H9 (cell line): ENCODE data around the gene SMIM3. TPM values are rescaled to one million over a fixed set of nuclear protein-coding genes. Genes with fewer than 3 reads are reported as not detected.

Source experiments
- DNase-seq: peaks from one replicate; pipeline ENCODE4 v3.0.0-alpha.2; 2017
- H2AFZ ChIP-seq: one replicate; pipeline ENCODE4 v1.6.1; 2013; ENCODE audit warnings: mild to moderate bottlenecking, low read length, control low read depth, moderate library complexity
- H2AK5ac ChIP-seq: 2 replicates; pipeline ENCODE4 v1.6.1; 2013; ENCODE audit warnings: low read length, control low read depth, mixed read lengths; ENCODE audit not compliant: insufficient read length
- H2BK120ac ChIP-seq: one replicate; pipeline ENCODE4 v1.6.1; 2013; ENCODE audit warnings: low read depth, mild to moderate bottlenecking, low read length, control low read depth, inconsistent platforms; ENCODE audit not compliant: poor library complexity, severe bottlenecking
- H2BK12ac ChIP-seq: 2 replicates; pipeline ENCODE4 v1.6.1; 2013; ENCODE audit warnings: low read length, control low read depth, mixed read lengths, low read depth; ENCODE audit not compliant: insufficient read length
- H2BK15ac ChIP-seq: 2 replicates; pipeline ENCODE4 v1.6.1; 2013; ENCODE audit warnings: low read depth, low read length, control low read depth
- H2BK20ac ChIP-seq: one replicate; pipeline ENCODE4 v1.6.1; 2013; ENCODE audit warnings: low read depth, mild to moderate bottlenecking, low read length, control low read depth, inconsistent platforms; ENCODE audit not compliant: poor library complexity, severe bottlenecking
- H2BK5ac ChIP-seq: 2 replicates; pipeline ENCODE4 v1.6.1; 2013; ENCODE audit warnings: low read length, control low read depth, mixed read lengths; ENCODE audit not compliant: insufficient read length
- H3K14ac ChIP-seq: 2 replicates; pipeline ENCODE4 v1.6.1; 2013; ENCODE audit warnings: low read length, control low read depth; ENCODE audit not compliant: insufficient read depth
- H3K18ac ChIP-seq: 2 replicates; pipeline ENCODE4 v1.6.1; 2013; ENCODE audit warnings: low read depth, mild to moderate bottlenecking, mixed read lengths, low read length, control low read depth; ENCODE audit not compliant: insufficient read length
- H3K23ac ChIP-seq: 2 replicates; pipeline ENCODE4 v1.6.1; 2013; ENCODE audit warnings: low read length, control low read depth, mixed read lengths, low read depth; ENCODE audit not compliant: insufficient read length
- H3K23me2 ChIP-seq: 2 replicates; pipeline ENCODE4 v1.6.1; 2013; ENCODE audit warnings: low read depth, mild to moderate bottlenecking, mixed read lengths, low read length, control low read depth; ENCODE audit not compliant: insufficient read length, poor library complexity, severe bottlenecking
- H3K27ac ChIP-seq: 2 replicates; pipeline ENCODE4 v1.5.1; 2013; ENCODE audit warnings: low read length, control low read depth, mixed read lengths, low read depth; ENCODE audit not compliant: insufficient read length
- H3K27me3 ChIP-seq: 2 replicates; pipeline ENCODE4 v1.6.1; 2013; ENCODE audit warnings: low read length, control low read depth, inconsistent platforms; ENCODE audit not compliant: insufficient read depth
- H3K4ac ChIP-seq: 2 replicates; pipeline ENCODE4 v1.6.1; 2013; ENCODE audit warnings: low read depth, mild to moderate bottlenecking, control low read depth, inconsistent platforms, low read length, moderate library complexity
- H3K4me1 ChIP-seq: 2 replicates; pipeline ENCODE4 v1.6.1; 2013; ENCODE audit warnings: low read length, control low read depth, inconsistent platforms; ENCODE audit not compliant: insufficient read depth
- H3K4me2 ChIP-seq: 2 replicates; pipeline ENCODE4 v1.6.1; 2013; ENCODE audit warnings: low read length, control low read depth, mixed read lengths; ENCODE audit not compliant: insufficient read length, insufficient read depth
- H3K56ac ChIP-seq: 2 replicates; pipeline ENCODE4 v1.6.1; 2013; ENCODE audit warnings: low read depth, mild to moderate bottlenecking, mixed read lengths, low read length, control low read depth; ENCODE audit not compliant: insufficient read length
- H3K79me1 ChIP-seq: 2 replicates; pipeline ENCODE4 v1.6.1; 2013; ENCODE audit warnings: low read depth, mild to moderate bottlenecking, moderate library complexity, low read length, control low read depth, inconsistent platforms; ENCODE audit not compliant: insufficient read depth, poor library complexity, severe bottlenecking
- H3K79me2 ChIP-seq: 2 replicates; pipeline ENCODE4 v1.6.1; 2013; ENCODE audit warnings: low read length, control low read depth, inconsistent platforms; ENCODE audit not compliant: insufficient read depth
- H3K9ac ChIP-seq: 2 replicates; pipeline ENCODE4 v1.6.1; 2013; ENCODE audit warnings: low read length, control low read depth, mixed read lengths; ENCODE audit not compliant: insufficient read length; ENCODE audit errors: extremely low read depth
- H3K9me3 ChIP-seq: one replicate; pipeline ENCODE4 v1.6.1; 2013; ENCODE audit warnings: low read depth, low read length, inconsistent platforms; ENCODE audit not compliant: control insufficient read depth
- H3T11ph ChIP-seq: one replicate; pipeline ENCODE4 v1.6.1; 2013; ENCODE audit warnings: mild to moderate bottlenecking, low read length, control low read depth, inconsistent platforms
- H4K20me1 ChIP-seq: one replicate; pipeline ENCODE4 v1.6.1; 2013; ENCODE audit not compliant: control insufficient read depth, insufficient read length, insufficient read depth
- H4K5ac ChIP-seq: 2 replicates; pipeline ENCODE4 v1.6.1; 2013; ENCODE audit warnings: low read depth, mild to moderate bottlenecking, mixed read lengths, low read length, control low read depth; ENCODE audit not compliant: insufficient read length
- H4K8ac ChIP-seq: replicated peaks from 2 replicates; pipeline ENCODE4 v1.6.1; 2013; ENCODE audit warnings: low read length, control low read depth, mixed read lengths, low read depth; ENCODE audit not compliant: insufficient read length
- H4K91ac ChIP-seq: 2 replicates; pipeline ENCODE4 v1.6.1; 2013; ENCODE audit warnings: low read depth, mild to moderate bottlenecking, moderate library complexity, mixed read lengths, low read length, control low read depth; ENCODE audit not compliant: insufficient read length
- H3K27ac Mint-ChIP-seq, 3 experiments: 2 replicates in 2 of 3; 3 replicates in 1 of 3; pipeline ENCODE4 v1.8.0; 2020 to 2021; ENCODE audit warnings: mixed read lengths in 3 of 3, mild to moderate bottlenecking in 1 of 3, moderate library complexity in 1 of 3
- H3K27me3 Mint-ChIP-seq: 2 replicates; pipeline ENCODE4 v1.8.0; 2021; ENCODE audit warnings: low read depth, mild to moderate bottlenecking, moderate library complexity, mixed read lengths
- H3K36me3 Mint-ChIP-seq, 3 experiments: 2 replicates in 2 of 3; 3 replicates in 1 of 3; pipeline ENCODE4 v1.8.0; 2020 to 2021; ENCODE audit warnings: low read depth in 3 of 3, mixed read lengths in 3 of 3; ENCODE audit not compliant: insufficient read depth in 1 of 3
- H3K4me1 Mint-ChIP-seq, 2 experiments: 2 replicates each; pipeline ENCODE4 v1.8.0; 2020; ENCODE audit warnings: mixed read lengths in 2 of 2
- H3K4me3 Mint-ChIP-seq, 2 experiments: 2 replicates in 1 of 2; 3 replicates in 1 of 2; pipeline ENCODE4 v1.8.0; 2020 to 2021; ENCODE audit warnings: mild to moderate bottlenecking in 2 of 2, mixed read lengths in 2 of 2, moderate library complexity in 1 of 2
- H3K9me3 Mint-ChIP-seq, 2 experiments: 2 replicates in 1 of 2; 3 replicates in 1 of 2; pipeline ENCODE4 v1.8.0; 2020; ENCODE audit warnings: mild to moderate bottlenecking in 2 of 2, mixed read lengths in 2 of 2, moderate library complexity in 1 of 2
- CTCF ChIP-seq: fragments of 200-600 bp; sonication (generic); conservative IDR thresholded peaks from 3 replicates; pipeline ENCODE4 v1.8.0; 2021; ENCODE audit warnings: antibody characterized with exemption, mild to moderate bottlenecking
- WGBS: extraction: QIAGEN DNeasy Blood & Tissue Kit; methylation state at CpG from one replicate; pipeline ENCODE4 v1.1.7; 2013; ENCODE audit warnings: missing lambda C conversion rate, low lambda C conversion rate, mixed read lengths; ENCODE audit not compliant: insufficient read length; ENCODE audit errors: extremely low coverage; 5-methylcytosine and 5-hydroxymethylcytosine counted together
- total RNA-seq: library from RNA; stranded (reverse); gene quantifications from 2 replicates; pipeline ENCODE4 v1.2.1, GENCODE V29; 2021

Gene SMIM3
- total RNA-seq, 1 experiment from 2014 or later, result 42.0 TPM

- Histone ChIP-seq H3K9ac (no peak overlapping the region), H4K8ac (no peak overlapping the region), H3K23me2 (peaks cover under 1% of the 10 kb centered on the region), H2AK5ac (no peak overlapping the region), H3K79me1 (no peaks in the 10 kb centered on the region), H4K5ac (no peak overlapping the region), H3K79me2 (no peaks in the 10 kb centered on the region), H2BK20ac (no peak overlapping the region), H2BK12ac (no peak overlapping the region), H2BK120ac (no peak overlapping the region), H2AFZ (no peak overlapping the region), H3K27me3 (no peaks in the 10 kb centered on the region), H3K56ac (no peak overlapping the region), H2BK15ac (no peak overlapping the region), H3K18ac (no peak overlapping the region), H3K14ac (no peak overlapping the region), H3K23ac (no peak overlapping the region), H3K4ac (no peak overlapping the region), H3T11ph (no peak overlapping the region), H3K4me1 (peaks cover 2% of the 10 kb centered on the region; the same call in 1 of the 2 replicates), H3K4me2 (no peak overlapping the region), H2BK5ac (no peak overlapping the region), H3K27ac (no peak overlapping the region), H3K9me3 (no peaks in the 10 kb centered on the region), H4K91ac (no peak overlapping the region), H4K20me1 (no peaks in the 10 kb centered on the region)
- peaks cover 14% of the 10 kb centered on the region for H3K27me3 Mint-ChIP-seq
- DNase-seq, result no peak
- peaks cover 0 to 11% (median 9%) of the 10 kb centered on the region in 3 experiments; a peak in 3 of 7 replicates for H3K36me3 Mint-ChIP-seq
- H3K27ac Mint-ChIP-seq, result no peak overlapping the region
- no peak overlapping the region for H3K4me3 Mint-ChIP-seq
- no peak for TF ChIP-seq CTCF
- no CpG with 5 or more reads among the region's 7 CpGs for WGBS
- H3K9me3 Mint-ChIP-seq, result peaks cover 10 to 12% of the 10 kb centered on the region in 2 experiments; a peak in 3 of 5 replicates
- H3K4me1 Mint-ChIP-seq, result peaks cover 3 to 13% of the 10 kb centered on the region in 2 experiments
Measured at GRCh38 chr5:150763023-150763769, 15.4 kb upstream of the SMIM3 start.
